ENCODE measurements around the gene ZNF786. TPM values are rescaled to one million over a fixed set of nuclear protein-coding genes. Genes with fewer than 3 reads are reported as not detected.
A peak's percentile ranks its signal among the peaks of the same experiment; 100 is the strongest.

Gene ZNF786, protein sequence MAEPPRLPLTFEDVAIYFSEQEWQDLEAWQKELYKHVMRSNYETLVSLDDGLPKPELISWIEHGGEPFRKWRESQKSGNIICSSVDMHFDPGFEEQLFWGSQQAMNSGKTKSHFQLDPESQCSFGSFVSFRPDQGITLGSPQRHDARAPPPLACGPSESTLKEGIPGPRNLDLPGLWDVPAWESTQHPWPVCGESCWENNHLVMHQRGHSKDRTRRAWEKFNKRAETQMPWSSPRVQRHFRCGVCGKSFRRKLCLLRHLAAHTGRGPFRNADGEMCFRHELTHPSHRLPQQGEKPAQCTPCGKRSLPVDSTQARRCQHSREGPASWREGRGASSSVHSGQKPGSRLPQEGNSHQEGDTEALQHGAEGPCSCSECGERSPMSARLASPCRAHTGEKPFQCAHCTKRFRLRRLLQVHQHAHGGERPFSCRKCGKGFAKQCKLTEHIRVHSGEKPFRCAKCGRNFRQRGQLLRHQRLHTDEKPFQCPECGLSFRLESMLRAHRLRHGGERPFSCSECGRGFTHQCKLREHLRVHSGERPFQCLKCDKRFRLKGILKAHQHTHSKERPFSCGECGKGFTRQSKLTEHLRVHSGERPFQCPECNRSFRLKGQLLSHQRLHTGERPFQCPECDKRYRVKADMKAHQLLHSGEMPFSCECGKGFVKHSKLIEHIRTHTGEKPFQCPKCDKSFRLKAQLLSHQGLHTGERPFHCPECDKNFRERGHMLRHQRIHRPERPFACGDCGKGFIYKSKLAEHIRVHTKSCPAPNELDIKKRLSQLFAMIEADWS
- total RNA-seq = 1 to 10 TPM; 7.7 to 8.1 TPM

DNA sequence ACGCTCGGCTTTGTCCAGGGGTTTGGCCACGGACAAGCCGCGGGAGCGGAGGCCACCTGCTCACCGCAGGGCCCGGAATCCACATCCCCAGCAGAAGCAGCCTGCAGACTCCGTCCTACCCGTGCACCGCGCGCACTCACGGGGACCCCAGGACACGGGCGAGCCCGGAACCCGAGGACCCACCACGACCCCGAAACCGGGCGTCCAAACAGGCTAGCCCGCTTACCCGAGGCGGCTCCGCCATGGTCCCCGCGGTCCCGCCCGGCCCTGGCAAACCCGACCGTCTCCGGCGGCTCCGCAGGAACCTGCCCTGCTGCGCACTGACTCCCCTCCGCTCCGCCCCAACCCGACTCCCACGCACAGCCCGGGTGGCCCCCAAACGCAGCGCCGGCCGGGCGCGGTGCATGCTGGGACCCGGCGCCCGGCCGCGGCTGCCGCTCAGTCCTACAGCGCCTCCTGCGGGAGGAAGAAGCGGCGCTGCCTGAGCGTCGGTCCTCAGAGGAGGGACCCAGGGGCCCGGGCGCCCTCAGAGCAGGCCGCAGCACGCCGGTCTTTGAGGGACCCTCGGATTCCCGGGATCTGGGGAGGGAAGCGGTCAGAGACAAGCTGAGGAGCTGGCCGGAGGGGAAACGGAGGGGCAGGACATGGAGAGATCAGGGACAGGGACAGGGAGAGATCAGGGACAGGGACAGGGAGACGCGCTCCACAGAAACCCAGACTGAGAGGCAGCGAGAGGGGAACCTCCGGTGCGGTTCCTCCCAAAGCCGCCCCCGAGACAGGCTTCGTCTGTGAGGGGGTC lies at the start of gene ZNF786:
Gene ZNF786, minus strand, starts transcription at position 322 of the 799 bp plus-strand sequence. Its CDS starts 78 bp downstream, at position 244.
- peak within 1 kb of the TSS; percentile 95 for H3K4me3 Mint-ChIP-seq
- H3K4me1 Mint-ChIP-seq = peaks cover 14% of the 10 kb centered on the region
- peaks cover 16% of the 10 kb centered on the region for H3K36me3 Mint-ChIP-seq (ENCODE audit: low read depth)
- ChIA-PET CTCF (interaction anchor here (0.6 kb wide), 3 partner anchors 14 to 133 kb away, joined by 3 to 7 read pairs (median 3); no protein-coding TSS in a partner anchor), POLR2A (no interaction called here)
- DNase-seq = peak; percentile 90
- peak within 1 kb of the TSS; percentile 99 for H3K27ac Mint-ChIP-seq
- no peaks in the 10 kb centered on the region for H3K27me3 Mint-ChIP-seq
- peaks cover 4% of the 10 kb centered on the region for H3K9me3 Mint-ChIP-seq

- Mint-ChIP-seq H3K27ac (no peak overlapping the region), H3K4me3 (no peak overlapping the region), H3K36me3 (ENCODE audit: low read depth) (peaks cover 24% of the 10 kb centered on the region), H3K9me3 (no peaks in the 10 kb centered on the region), H3K27me3 (no peaks in the 10 kb centered on the region), H3K4me1 (no peaks in the 10 kb centered on the region)
- POLR2A ChIA-PET = no interaction called here
- no peak for DNase-seq
- CTCF ChIA-PET = interaction anchor here (0.5 to 4.9 kb wide), 4 partner anchors 10 to 250 kb away, joined by 4 to 40 read pairs (median 10); partner anchors contain the start of genes ZNF398 and ZNF425
Measured at GRCh38 chr7:149136118-149136517, 45.6 kb upstream of the ZNF786 start.

GRCh38 chr7:149133028-149133710 lies 42.7 kb upstream of the ZNF786 start:
- Mint-ChIP-seq H3K27me3 (no peaks in the 10 kb centered on the region), H3K4me1 (peaks cover 7% of the 10 kb centered on the region), H3K9me3 (peaks cover 7% of the 10 kb centered on the region), H3K4me3 (no peak overlapping the region), H3K27ac (no peak overlapping the region), H3K36me3 (ENCODE audit: low read depth) (peaks cover 42% of the 10 kb centered on the region)
- ChIA-PET POLR2A (no interaction called here), CTCF (interaction anchor here (2.7 kb wide), 1 partner anchor 14 kb away, joined by 14 read pairs; the partner anchor contains the start of gene ZNF398)
- no peak for DNase-seq

DNA sequence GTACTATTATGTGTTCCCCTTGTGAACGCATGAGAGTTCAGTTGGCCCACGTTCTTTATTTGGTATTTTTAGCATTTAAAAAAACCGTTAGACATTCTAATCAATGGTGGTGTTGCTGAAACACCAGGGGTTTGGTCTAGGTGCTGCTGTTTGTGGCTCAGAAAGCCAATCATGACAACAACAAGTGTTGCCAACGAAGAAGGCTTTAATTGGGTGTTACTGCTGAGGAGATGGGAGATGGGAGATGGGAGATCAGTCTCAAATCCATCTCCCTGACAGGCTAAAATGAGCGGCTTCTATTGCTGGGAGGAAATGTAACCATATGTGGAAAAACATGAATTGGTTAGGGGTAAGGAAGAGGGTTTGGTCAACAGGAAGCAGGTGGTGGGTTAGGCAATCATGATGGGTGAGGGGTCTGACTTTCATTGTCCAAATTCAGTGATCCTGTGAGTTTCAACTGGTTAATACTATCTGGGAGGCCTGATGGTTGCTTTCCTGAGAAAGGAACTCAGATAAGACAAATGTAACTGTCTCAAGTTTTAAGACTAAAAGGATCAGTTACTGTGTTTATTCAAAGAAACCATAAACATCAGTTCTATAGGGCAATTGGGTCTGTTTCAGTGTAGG lies 40.2 kb upstream of the ZNF786 start:
- ChIA-PET CTCF (interaction anchor here (2.7 kb wide), 1 partner anchor 16 kb away, joined by 14 read pairs; the partner anchor contains the start of gene ZNF398), POLR2A (no interaction called here)
- Mint-ChIP-seq H3K36me3 (ENCODE audit: low read depth) (peaks cover 48% of the 10 kb centered on the region), H3K27me3 (no peaks in the 10 kb centered on the region), H3K9me3 (peaks cover 7% of the 10 kb centered on the region), H3K4me1 (peaks cover 14% of the 10 kb centered on the region), H3K4me3 (no peak overlapping the region), H3K27ac (no peak overlapping the region)
- DNase-seq = no peak

GRCh38 chr7:149126662-149127266 lies 36.2 kb upstream of the ZNF786 start:
- POLR2A ChIA-PET = interaction anchor here (0.7 kb wide), 1 partner anchor 296 kb away, joined by 4 read pairs; no protein-coding TSS in a partner anchor
- peaks cover 36% of the 10 kb centered on the region for H3K36me3 Mint-ChIP-seq (ENCODE audit: low read depth)
- no peaks in the 10 kb centered on the region for H3K27me3 Mint-ChIP-seq
- CTCF ChIA-PET = interaction anchor here (0.6 to 3.0 kb wide), 10 partner anchors 9 to 302 kb away, joined by 3 to 31 read pairs (median 3); partner anchors contain the start of genes ZNF398 and ZNF783
- peak overlapping the region; percentile 99 for H3K27ac Mint-ChIP-seq
- H3K4me3 Mint-ChIP-seq = peak overlapping the region; percentile 97
- peaks cover 7% of the 10 kb centered on the region for H3K9me3 Mint-ChIP-seq
- peaks cover 25% of the 10 kb centered on the region for H3K4me1 Mint-ChIP-seq
- DNase-seq = peak; percentile 61

DNA sequence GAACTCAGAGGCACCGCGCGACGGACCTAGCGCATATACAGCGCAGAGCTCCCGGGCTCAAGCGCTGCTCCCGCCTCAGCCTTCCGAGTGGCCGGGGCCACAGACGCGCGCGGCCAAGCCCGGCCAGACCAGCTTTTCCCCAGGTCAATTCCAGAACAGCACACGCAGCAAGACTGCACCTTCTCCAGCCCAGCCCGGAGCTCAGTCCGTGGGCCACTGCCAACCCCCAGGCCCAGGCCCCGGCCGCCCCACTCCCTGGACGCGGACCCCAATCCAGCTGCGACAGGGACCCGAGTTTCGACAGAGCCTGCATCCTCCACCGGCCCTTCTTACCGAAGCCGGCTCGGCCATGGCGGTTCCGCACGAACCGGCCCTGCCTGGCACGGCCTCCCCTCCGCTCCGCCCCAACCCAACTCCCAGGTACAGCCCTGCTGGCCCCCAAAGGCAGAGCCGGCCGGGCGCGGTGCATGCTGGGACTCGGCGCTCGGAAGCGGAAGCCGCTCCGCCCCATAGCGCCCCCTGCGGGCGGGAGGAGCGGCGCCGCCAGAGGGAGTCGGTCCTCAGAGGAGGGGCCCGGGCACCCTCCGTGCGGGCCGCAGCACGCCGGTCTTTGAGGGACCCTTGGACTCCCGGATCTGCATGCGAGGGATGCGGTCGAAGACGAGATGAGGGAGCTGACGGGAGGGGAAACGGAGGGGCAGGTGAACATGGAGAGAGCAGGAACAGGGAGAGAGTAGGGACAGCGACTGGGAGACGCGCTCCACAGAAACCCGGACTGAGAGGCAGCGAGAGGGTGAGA lies 35.5 kb upstream of the ZNF786 start, which contains the start of gene ZNF425:
Gene ZNF425, minus strand, starts transcription at position 462 of the 799 bp plus-strand sequence. Its CDS starts 111 bp downstream, at position 351.
- H3K4me3 Mint-ChIP-seq = peak within 1 kb of the TSS; percentile 97
- H3K9me3 Mint-ChIP-seq = peaks cover 7% of the 10 kb centered on the region
- H3K36me3 Mint-ChIP-seq (ENCODE audit: low read depth) = peaks cover 29% of the 10 kb centered on the region
- H3K27ac Mint-ChIP-seq = peak within 1 kb of the TSS; percentile 99
- ChIA-PET CTCF (interaction anchor here (0.6 to 3.0 kb wide), 20 partner anchors 9 to 1247 kb away, joined by 3 to 31 read pairs (median 3); partner anchors contain the start of genes PDIA4, ZNF398 and ZNF783), POLR2A (no interaction called here)
- peaks cover 25% of the 10 kb centered on the region for H3K4me1 Mint-ChIP-seq
- DNase-seq = peak; percentile 92
- no peaks in the 10 kb centered on the region for H3K27me3 Mint-ChIP-seq

DNA sequence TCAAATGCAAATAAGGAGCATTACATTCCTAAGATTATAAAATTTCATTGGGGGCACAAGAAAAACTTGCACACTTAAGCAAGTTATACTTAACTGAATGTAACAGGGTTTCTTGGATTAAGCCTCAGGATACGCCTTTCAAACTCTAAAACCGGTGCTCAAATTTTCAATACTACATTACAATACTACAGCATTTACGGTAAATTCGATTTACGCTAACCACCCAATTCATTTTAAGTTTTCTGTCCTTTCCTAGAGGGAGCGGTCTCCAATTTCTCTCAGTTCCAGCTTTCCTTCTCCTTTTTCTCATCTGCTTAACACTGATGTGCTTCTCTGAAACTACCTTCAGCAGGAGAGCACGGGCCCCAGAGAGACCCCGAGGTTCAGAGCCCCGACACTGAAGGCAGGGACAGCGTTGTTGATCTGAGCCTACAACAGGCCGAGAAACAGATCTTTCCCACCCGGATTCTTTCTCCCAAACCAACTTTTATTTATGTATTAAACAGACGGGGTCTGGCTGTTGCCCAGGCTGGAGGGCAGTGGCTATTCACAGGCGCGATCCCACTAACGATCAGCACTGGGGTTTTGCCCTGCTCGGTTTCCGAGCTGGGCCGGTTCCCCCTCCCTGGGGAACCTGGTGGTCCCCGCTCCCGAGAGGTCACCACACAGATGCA lies 34.8 kb upstream of the ZNF786 start:
- H3K27me3 Mint-ChIP-seq = peaks cover 1% of the 10 kb centered on the region
- H3K4me1 Mint-ChIP-seq = peaks cover 22% of the 10 kb centered on the region
- ChIA-PET POLR2A (interaction anchor here (0.6 kb wide), 1 partner anchor 24 kb away, joined by 10 read pairs; no protein-coding TSS in a partner anchor), CTCF (interaction anchor here (0.6 to 3.0 kb wide), 15 partner anchors 8 to 1246 kb away, joined by 3 to 31 read pairs (median 3); partner anchors contain the start of genes PDIA4 and ZNF398)
- H3K9me3 Mint-ChIP-seq = peaks cover 1% of the 10 kb centered on the region
- peak overlapping the region; percentile 97 for H3K4me3 Mint-ChIP-seq
- H3K36me3 Mint-ChIP-seq (ENCODE audit: low read depth) = peaks cover 21% of the 10 kb centered on the region
- H3K27ac Mint-ChIP-seq = peak overlapping the region; percentile 99
- no peak for DNase-seq

DNA sequence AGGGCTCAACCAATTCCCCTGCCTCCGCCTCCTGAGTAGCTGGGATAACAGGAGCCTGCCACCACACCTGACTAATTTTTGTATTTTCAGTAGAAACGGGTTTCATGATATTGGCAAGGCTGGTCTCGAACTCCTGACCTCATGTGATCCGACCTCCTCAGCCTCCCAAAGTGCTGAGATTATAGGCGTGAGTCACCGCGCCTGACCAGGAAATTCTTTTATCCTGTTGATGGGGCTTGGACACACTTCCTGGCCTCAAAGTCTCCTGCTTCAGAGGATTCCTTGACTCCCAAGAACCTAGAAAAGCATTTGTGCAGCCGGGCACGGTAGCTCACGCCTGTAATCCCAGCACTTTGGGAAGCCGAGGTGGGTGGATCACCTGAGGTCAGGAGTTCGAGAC lies 19.5 kb upstream of the ZNF786 start:
- Mint-ChIP-seq H3K4me3 (no peak overlapping the region), H3K9me3 (no peaks in the 10 kb centered on the region), H3K27ac (no peak overlapping the region), H3K36me3 (ENCODE audit: low read depth) (no peaks in the 10 kb centered on the region), H3K4me1 (no peaks in the 10 kb centered on the region), H3K27me3 (no peaks in the 10 kb centered on the region)
- ChIA-PET CTCF (no interaction called here), POLR2A (no interaction called here)
- DNase-seq = no peak

DNA sequence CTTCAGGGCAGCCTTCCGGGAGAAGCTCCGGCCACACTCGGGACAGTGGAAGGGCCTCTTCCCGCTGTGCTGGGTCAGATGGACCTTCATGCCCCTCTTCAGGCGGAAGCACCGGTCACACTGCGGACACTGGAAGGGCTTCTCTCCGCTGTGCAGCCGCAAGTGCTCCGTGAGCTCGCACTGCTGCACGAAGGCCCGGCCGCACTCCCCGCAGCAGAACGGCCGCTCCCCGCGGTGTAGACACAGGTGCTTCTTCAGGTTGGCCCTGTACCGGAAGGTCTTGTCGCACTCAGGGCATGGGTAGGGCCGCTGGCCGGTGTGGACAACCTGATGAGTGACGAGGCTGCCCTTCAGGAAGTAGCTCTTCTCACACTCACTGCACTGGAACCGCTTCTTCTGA lies 14.2 kb upstream of the ZNF786 start:
- Mint-ChIP-seq H3K36me3 (ENCODE audit: low read depth) (no peaks in the 10 kb centered on the region), H3K4me3 (no peak overlapping the region), H3K9me3 (no peaks in the 10 kb centered on the region), H3K4me1 (no peaks in the 10 kb centered on the region), H3K27ac (no peak overlapping the region), H3K27me3 (no peaks in the 10 kb centered on the region)
- no peak for DNase-seq
- ChIA-PET POLR2A (no interaction called here), CTCF (interaction anchor here (0.6 to 2.6 kb wide), 2 partner anchors 14 to 346 kb away, joined by 3 to 7 read pairs; no protein-coding TSS in a partner anchor)

GRCh38 chr7:149104214-149104613 lies 13.7 kb upstream of the ZNF786 start:
- no peak for DNase-seq
- Mint-ChIP-seq H3K27ac (no peak overlapping the region), H3K4me3 (no peak overlapping the region), H3K27me3 (no peaks in the 10 kb centered on the region), H3K36me3 (ENCODE audit: low read depth) (no peaks in the 10 kb centered on the region), H3K4me1 (no peaks in the 10 kb centered on the region), H3K9me3 (no peaks in the 10 kb centered on the region)
- ChIA-PET CTCF (interaction anchor here (0.6 to 2.6 kb wide), 3 partner anchors 13 to 21 kb away, joined by 3 to 7 read pairs (median 4); no protein-coding TSS in a partner anchor), POLR2A (no interaction called here)

Measured in activated CD4-positive, alpha-beta T cell treated with anti-CD3 and anti-CD28 coated beads, Interleukin-2, amount 10 ng/mL, durations not matched to agents 7 days and 5 days (primary cell).